Activated CD8-positive, alpha-beta memory T cell treated with anti-CD3 and anti-CD28 coated beads, Interleukin-2, amount 50 U/mL, for 4 hours (primary cell): ENCODE results near the gene TTC34.
"Not testable (repeated sequence)": the region's sequence is repeated elsewhere in the genome, so short reads cannot be mapped to it uniquely, and the experiment has no call there.

Experiments
- DNase-seq: peaks from one replicate; pipeline ENCODE4 v3.0.0-alpha.2; 2020

TTC34 gene

GRCh38 chr1:2755426-2755825 lies 46.1 kb downstream of the TTC34 start:
- not testable (repeated sequence) for DNase-seq

DNA sequence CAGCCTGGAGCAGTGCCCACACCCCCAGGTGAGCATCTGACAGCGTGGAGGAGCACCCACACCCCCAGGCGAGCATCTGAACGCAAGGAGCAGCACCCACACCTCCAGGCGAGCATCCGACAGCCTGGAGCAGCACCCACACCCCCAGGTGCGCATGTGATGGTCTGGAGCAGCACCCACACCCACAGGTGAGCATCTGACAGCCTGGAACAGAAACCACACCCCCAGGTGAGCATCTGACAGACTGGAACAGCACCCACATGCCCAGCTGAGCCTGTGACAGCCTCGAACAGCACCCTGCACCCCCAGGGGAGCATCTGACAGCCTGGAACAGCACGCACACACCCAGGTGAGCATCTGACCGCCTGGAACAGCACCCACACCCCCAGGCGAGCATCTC lies 46.9 kb downstream of the TTC34 start:
- not testable (repeated sequence) for DNase-seq

DNA sequence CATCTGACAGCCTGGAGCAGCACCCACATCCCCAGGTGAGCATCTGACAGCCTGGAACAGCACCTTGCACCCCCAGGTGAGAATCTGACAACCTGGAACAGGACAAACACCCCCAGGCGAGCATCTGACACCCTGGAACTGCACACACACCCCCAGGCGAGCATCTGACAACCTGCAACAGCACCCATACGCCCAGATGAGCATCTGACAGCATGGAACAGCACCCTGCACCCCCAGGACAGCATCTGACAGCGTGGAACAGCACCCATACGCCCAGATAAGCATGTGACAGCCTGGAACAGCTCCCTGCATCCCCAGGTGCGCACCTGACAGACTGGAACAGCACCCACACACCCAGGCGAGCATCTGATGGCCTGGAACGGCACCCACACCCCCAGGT lies 49.0 kb downstream of the TTC34 start:
- DNase-seq: not testable (repeated sequence)

- DNase-seq: not testable (repeated sequence)
Measured at GRCh38 chr1:2751866-2752265, 49.6 kb downstream of the TTC34 start.

GRCh38 chr1:2750766-2751730 lies 50.4 kb downstream of the TTC34 start:
- DNase-seq: not testable (repeated sequence)

- not testable (repeated sequence) for DNase-seq
Measured at GRCh38 chr1:2750041-2750680, 51.3 kb downstream of the TTC34 start.

DNA sequence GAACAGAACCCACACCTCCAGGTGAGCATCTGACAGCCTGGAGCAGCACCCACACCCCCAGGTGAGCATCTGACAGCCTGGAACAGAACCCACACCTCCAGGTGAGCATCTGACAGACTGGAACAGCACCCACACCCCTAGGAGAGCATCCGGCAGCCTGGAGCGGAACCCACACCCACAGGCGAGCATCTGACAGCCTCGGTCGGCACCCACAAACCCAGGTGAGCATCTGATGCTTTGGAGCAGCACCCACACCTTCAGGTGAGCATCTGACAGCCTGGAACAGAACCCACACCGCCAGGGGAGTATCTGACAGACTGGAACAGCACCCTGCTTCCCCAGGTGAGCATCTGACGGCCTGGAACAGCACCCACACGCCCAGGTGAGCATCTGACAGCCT lies 52.9 kb downstream of the TTC34 start:
- peak; percentile 34 for DNase-seq

DNA sequence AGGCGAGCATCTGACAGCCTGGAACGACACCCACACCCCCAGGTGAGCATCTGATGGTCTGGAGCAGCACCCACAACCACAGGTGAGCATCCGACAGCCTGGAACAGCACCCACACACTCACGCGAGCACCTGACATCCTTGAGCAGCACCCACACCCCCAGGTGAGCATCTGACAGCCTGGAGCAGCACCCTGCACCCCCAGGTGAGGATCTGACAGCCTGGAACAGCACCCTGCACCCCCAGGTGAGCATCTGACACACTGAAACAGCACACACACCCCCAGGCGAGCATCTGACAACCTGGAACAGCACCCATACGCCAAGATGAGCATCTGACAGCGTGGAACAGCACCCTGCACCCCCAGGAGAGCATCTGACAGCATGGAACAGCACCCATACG lies 106.7 kb downstream of the TTC34 start:
- peak; percentile 23 for DNase-seq

DNA sequence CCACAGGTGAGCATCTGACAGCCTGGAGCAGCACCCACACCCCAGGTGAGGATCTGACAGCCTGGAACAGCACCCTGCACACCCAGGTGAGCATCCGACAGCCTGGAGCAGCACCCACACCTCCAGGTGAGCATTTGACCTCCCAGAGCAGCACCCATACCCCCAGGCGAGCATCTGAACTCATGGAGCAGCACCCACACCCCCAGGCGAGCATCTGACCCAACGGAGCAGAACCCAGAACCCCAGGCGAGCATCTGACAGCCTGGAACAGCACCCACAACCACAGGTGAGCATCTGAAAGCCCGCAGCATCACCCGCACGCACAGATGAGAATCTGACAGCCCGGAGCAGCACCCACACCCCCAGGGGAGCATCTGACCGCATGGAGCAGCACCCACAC lies 111.3 kb downstream of the TTC34 start:
- peak; percentile 47 for DNase-seq

DNA sequence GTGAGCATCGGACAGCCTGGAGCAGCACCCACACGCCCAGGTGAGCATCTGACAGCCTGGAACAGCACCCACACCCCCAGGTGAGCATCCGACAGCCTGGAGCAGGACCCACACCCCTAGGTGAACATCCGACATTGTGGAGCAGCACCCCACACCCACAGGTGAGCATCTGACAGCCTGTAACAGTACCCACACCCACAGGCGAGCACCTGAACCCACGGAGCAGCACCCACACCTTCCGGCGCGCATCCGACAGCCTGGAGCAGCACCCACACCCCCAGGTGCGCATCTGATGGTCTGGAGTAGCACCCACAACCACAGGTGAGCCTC lies 113.2 kb downstream of the TTC34 start:
- not testable (repeated sequence) for DNase-seq

GRCh38 chr1:2687638-2688335 lies 113.7 kb downstream of the TTC34 start:
- DNase-seq: peak; percentile 41

GRCh38 chr1:2687174-2687591 lies 114.3 kb downstream of the TTC34 start:
- DNase-seq: peak; percentile 21

DNA sequence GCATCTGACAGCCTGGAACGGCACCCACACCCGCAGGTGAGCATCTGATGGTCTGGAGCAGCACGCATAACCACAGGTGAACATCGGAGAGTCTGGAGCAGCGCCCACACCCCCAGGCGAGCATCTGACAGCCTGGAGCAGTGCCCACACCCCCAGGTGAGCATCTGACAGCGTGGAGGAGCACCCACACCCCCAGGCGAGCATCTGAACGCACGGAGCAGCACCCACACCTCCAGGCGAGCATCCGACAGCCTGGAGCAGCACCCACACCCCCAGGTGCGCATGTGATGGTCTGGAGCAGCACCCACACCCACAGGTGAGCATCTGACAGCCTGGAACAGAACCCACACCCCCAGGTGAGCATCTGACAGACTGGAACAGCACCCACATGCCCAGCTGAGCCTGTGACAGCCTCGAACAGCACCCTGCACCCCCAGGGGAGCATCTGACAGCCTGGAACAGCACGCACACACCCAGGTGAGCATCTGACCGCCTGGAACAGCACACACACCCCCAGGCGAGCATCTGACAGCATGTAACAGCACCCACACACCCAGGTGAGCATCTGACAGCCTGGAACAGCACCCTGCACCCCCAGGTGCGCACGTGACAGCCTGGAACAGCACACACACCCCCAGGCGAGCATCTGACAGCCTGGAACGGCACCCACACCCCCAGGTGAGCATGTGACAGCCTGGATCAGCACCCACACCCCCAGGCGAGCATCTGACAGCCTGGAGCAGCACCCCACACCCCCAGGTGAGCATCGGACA lies 115.2 kb downstream of the TTC34 start:
- not testable (repeated sequence) for DNase-seq

- not testable (repeated sequence) for DNase-seq
Measured at GRCh38 chr1:2685671-2686070, 115.8 kb downstream of the TTC34 start.

- DNase-seq: not testable (repeated sequence)
Measured at GRCh38 chr1:2684878-2685277, 116.6 kb downstream of the TTC34 start.

- peak; percentile 46 for DNase-seq
Measured at GRCh38 chr1:2684000-2684399, 117.5 kb downstream of the TTC34 start.

- DNase-seq: peak; percentile 20
Measured at GRCh38 chr1:2683321-2683741, 118.2 kb downstream of the TTC34 start.

GRCh38 chr1:2682879-2683278 lies 118.6 kb downstream of the TTC34 start:
- DNase-seq: not testable (repeated sequence)

DNA sequence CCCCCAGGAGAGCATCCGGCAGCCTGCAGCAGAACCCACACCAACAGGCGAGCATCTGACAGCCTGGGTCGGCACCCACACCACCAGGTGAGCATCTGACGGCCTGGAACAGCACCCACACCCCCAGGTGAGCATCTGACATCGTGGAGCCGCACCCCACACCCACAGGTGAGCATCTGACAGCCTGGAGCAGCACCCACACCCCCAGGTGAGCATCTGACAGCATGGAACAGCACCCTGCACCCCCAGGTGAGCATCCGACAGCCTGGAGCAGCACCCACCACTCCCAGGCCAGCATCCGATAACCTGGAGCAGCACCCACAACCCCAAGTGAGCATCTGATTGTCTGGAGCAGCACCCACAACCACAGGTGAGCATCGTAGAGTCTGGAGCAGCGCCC lies 124.8 kb downstream of the TTC34 start:
- DNase-seq: not testable (repeated sequence)

DNA sequence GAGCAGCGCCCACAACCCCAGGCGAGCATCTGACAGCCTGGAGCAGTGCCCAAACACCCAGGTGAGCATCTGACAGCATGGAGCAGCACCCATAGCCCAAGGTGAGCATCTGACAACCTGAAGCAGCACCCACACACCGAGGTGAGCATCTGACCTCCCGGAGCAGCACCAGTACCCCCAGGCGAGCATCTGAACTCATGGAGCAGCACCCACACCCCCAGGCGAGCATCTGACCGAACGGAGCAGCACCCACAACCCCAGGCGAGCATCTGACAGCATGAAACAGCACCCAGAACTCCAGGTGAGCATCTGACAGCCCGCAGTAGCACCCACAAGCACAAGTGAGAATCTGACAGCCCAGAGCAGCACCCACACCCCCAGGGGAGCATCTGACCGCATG lies 129.8 kb downstream of the TTC34 start:
- not testable (repeated sequence) for DNase-seq

DNA sequence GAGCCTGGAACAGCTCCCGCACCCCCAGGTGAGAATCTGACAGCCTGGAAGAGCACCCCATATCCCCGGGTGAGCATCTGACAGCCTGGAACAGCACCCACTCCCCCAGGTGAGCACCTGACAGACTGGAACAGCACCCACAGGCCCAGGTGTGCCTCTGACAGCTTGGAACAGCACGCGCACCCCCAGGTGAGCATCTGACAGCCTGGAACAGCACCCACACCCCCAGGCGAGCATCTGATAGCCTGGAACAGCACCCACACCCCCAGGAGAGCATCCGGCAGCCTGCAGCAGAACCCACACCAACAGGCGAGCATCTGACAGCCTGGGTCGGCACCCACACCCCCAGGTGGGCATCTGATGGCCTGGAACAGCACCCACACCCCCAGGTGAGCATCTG lies 141.7 kb downstream of the TTC34 start:
- DNase-seq: not testable (repeated sequence)

DNA sequence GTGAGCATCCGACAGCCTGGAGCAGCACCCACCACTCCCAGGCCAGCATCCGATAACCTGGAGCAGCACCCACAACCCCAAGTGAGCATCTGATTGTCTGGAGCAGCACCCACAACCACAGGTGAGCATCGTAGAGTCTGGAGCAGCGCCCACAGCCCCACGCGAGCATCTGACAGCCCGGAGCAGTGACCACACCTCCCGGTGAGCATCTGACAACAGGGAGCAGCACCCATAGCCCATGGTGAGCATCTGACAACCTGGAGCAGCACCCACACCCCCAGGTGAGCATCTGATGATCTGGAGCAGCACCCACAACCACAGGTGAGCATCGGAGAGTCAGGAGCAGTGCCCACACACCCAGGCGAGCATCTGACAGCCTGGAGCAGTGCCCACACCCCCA lies 143.6 kb downstream of the TTC34 start:
- not testable (repeated sequence) for DNase-seq

DNA sequence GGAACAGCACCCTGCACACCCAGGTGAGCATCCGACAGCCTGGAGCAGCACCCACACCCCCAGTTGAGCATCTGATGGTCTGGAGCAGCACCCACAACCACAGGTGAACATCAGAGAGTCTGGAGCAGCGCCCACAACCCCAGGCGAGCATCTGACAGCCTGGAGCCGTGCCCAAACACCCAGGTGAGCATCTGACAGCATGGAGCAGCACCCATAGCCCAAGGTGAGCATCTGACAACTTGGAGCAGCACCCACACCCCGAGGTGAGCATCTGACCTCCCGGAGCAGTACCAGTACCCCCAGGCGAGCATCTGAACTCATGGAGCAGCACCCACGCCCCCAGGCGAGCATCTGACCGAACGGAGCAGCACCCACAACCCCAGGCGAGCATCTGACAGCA lies 144.4 kb downstream of the TTC34 start:
- DNase-seq: not testable (repeated sequence)
